C4-2B (cell line): Measurements from ENCODE around the gene KRTAP10-5.

ENCODE experiments used
- H3K27ac ChIP-seq: fragments of 450-650 bp; 2 replicates; pipeline ENCODE4 v1.5.1; 2017
- CTCF ChIP-seq: fragments of 450-650 bp; conservative IDR thresholded peaks from 2 replicates; pipeline ENCODE4 v1.5.1; 2017; ENCODE audit warnings: mild to moderate bottlenecking
- ZFX ChIP-seq: fragments of 450-650 bp; IDR thresholded peaks from 2 replicates; pipeline ENCODE4 v1.6.1; 2017

KRTAP10-5 gene

DNA sequence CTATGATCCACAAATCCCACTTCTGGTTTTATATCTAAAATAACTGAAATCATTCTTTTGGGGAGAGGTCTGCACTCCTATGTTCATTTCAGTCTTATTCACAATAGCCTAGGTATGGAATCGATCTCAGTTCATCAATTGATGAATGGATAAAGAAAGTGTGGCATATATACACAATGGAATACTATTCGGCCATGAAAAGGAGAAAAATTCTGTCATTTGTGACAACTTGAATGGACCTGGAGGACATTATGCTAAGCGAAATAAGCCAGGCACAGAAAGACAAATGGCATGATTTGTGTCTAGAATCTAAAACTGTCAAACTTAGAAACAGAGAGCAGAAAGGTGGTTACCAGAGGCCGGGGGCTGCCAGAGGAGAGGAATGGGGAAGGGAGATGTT lies 26.1 kb upstream of the KRTAP10-5 start:
- TF ChIP-seq CTCF (no peak), ZFX (no peak)
- no peak overlapping the region for H3K27ac ChIP-seq

GRCh38 chr21:44603911-44604310 lies 23.5 kb upstream of the KRTAP10-5 start:
- no peak for TF ChIP-seq CTCF
- TF ChIP-seq ZFX: no peak
- no peak overlapping the region for H3K27ac ChIP-seq

DNA sequence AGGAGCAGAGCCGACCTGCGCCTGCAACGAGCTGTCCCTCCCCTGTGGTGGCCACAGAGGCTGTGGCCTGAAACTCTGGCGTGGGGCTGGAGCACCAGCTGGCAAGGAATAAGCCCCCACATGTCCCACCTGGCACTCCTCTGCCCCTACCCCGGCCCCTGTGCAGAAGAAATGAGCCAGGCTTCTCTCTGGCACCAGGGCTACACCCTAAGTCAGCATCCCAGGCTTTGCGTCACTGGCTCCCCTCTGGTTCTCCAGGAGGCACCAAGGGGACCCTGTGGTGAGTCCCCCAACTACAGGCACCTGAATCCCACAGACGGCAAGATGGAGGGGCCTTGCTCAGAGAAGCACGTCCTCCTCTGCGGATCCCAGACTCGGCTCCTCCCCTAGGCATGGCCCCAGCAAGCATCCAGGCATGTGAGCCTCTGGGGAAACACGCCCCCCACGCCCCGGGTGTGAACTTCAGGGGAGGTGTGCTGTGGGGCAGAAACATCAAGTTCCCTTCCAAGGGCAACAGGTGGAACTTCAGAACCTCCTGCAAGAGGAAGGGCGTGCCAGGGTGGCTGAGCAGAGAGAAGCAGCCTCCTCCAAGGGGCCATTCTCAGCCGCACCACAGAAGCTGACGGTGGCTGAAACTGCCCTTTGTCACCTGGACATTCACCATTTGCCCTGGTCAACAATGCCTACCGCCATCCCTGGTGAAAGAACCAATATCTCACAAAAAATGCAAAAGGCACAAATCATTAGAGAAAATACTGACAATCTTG lies 22.9 kb upstream of the KRTAP10-5 start:
- H3K27ac ChIP-seq: no peak overlapping the region
- no peak for TF ChIP-seq ZFX
- no peak for TF ChIP-seq CTCF

- no peak overlapping the region for H3K27ac ChIP-seq
- TF ChIP-seq ZFX (no peak), CTCF (no peak)
These were observed 22.1 kb upstream of the KRTAP10-5 start for GRCh38 chr21:44602463-44602850.

GRCh38 chr21:44601596-44602462 lies 21.4 kb upstream of the KRTAP10-5 start:
- TF ChIP-seq ZFX (no peak), CTCF (no peak)
- H3K27ac ChIP-seq: peak overlapping the region; percentile 57

DNA sequence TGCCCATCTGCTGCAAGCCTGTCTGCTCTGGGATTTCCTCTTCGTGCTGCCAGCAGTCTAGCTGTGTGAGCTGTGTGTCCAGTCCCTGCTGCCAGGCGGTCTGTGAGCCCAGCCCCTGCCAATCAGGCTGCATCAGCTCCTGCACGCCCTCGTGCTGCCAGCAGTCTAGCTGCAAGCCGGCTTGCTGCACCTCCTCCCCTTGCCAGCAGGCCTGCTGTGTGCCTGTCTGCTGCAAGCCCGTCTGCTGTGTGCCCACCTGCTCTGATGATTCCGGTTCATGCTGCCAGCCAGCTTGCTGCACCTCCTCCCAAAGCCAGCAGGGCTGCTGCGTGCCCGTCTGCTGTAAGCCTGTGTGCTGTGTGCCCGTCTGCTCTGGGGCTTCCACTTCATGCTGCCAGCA lies 20.7 kb upstream of the KRTAP10-5 start:
- peak overlapping the region; percentile 57 for H3K27ac ChIP-seq
- TF ChIP-seq CTCF: peak; percentile 45

- H3K27ac ChIP-seq: peak within 1 kb of the TSS; percentile 57
These were observed 19.9 kb upstream of the KRTAP10-5 start, which contains the start of gene KRTAP10-7 for GRCh38 chr21:44600118-44600978. KRTAP10-7 (plus strand) TSS chr21:44600597; CDS start chr21:44600622, 25 bp downstream.
